HUES64 (cell line): Measurements from ENCODE around the gene LRRC1.

Experiments used
- H3K27ac ChIP-seq: 2 replicates; pipeline ENCODE4 v1.7.0; 2013; ENCODE audit warnings: low read depth, low read length, inconsistent platforms
- H3K27me3 ChIP-seq: 2 replicates; pipeline ENCODE4 v1.6.1; 2013; ENCODE audit warnings: mild to moderate bottlenecking, low read length; ENCODE audit not compliant: insufficient read depth
- H3K36me3 ChIP-seq: 2 replicates; pipeline ENCODE4 v1.6.1; 2013; ENCODE audit warnings: mild to moderate bottlenecking, low read length; ENCODE audit not compliant: insufficient read depth
- H3K4me1 ChIP-seq: 2 replicates; pipeline ENCODE4 v1.6.1; 2013; ENCODE audit warnings: mild to moderate bottlenecking, low read length, moderate library complexity; ENCODE audit not compliant: insufficient read depth
- H3K4me3 ChIP-seq: 2 replicates; pipeline ENCODE4 v1.5.1; 2013; ENCODE audit warnings: mild to moderate bottlenecking, low read length, moderate library complexity
- H3K9ac ChIP-seq: 2 replicates; pipeline ENCODE4 v1.6.1; 2013; ENCODE audit warnings: mild to moderate bottlenecking, low read depth, low read length
- H3K9me3 ChIP-seq: 2 replicates; pipeline ENCODE4 v1.6.1; 2013; ENCODE audit warnings: low read depth, low read length; ENCODE audit not compliant: insufficient read depth
- WGBS: fragments of 150-250, 120-280 bp; methylation state at CpG from one replicate; pipeline ENCODE4 v1.1.7; 2013; ENCODE audit warnings: missing lambda C conversion rate; 5-methylcytosine and 5-hydroxymethylcytosine counted together

The LRRC1 gene

GRCh38 chr6:53866226-53866625 lies 71.4 kb downstream of the LRRC1 start:
- Histone ChIP-seq H3K27ac (no peak overlapping the region), H3K36me3 (no peaks in the 10 kb centered on the region), H3K4me3 (no peak overlapping the region), H3K4me1 (peaks cover 2% of the 10 kb centered on the region), H3K9me3 (no peaks in the 10 kb centered on the region), H3K9ac (no peak overlapping the region), H3K27me3 (no peaks in the 10 kb centered on the region)
- 87% methylated on average over 4 of the region's 4 CpGs for WGBS

DNA sequence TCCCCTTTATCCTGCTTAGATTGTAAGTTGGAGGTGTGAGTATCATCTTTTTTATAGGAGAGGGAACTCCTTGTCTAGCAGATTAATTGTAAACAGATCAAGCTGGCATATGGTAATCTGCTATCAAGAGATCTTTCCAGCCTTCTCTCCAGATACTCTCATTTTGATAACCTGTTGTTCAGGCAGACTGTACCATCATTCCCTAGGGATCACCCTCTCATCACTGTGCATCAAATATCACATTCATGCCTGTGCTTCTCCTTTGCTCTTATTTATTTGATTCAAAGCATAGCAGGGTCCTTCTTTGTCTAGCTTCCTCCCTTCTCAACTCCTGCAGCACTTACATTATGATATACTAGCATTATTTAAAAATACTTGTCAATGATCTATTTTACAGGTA lies 73.8 kb downstream of the LRRC1 start:
- Histone ChIP-seq H3K4me3 (no peak overlapping the region), H3K27me3 (no peaks in the 10 kb centered on the region), H3K9me3 (no peaks in the 10 kb centered on the region), H3K27ac (no peak overlapping the region), H3K4me1 (no peaks in the 10 kb centered on the region), H3K36me3 (no peaks in the 10 kb centered on the region), H3K9ac (no peak overlapping the region)

GRCh38 chr6:53869964-53870363 lies 75.2 kb downstream of the LRRC1 start:
- WGBS: 92% methylated on average over 5 of the region's 6 CpGs
- Histone ChIP-seq H3K4me3 (no peak overlapping the region), H3K9ac (no peak overlapping the region), H3K27ac (no peak overlapping the region), H3K36me3 (no peaks in the 10 kb centered on the region), H3K9me3 (no peaks in the 10 kb centered on the region), H3K4me1 (no peaks in the 10 kb centered on the region), H3K27me3 (no peaks in the 10 kb centered on the region)

DNA sequence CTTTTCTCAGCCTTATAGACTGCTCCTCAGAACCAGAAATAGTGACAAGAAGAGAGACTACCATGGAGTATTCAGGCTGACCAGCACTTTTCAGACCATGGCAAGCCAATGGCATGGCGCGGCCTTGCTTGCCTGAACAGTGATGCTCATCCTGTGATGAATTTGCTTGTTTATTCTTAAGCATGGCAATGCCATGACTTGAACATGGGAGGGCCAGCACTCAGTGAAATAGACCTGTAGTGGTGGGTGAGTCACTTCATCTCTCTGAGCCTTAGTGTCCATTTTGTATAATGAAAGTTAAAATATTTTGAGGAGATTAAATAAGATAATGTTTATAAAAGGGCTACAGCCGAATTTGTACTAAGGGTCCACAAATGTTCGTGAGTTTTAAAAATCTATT lies 79.1 kb downstream of the LRRC1 start:
- Histone ChIP-seq H3K4me1 (0 out of 2 replicates have a peak, but pooled peaks cover under 1% of the 10 kb centered on the region), H3K4me3 (no peak overlapping the region), H3K27me3 (no peaks in the 10 kb centered on the region), H3K27ac (no peak overlapping the region), H3K9ac (no peak overlapping the region), H3K9me3 (peaks cover 3% of the 10 kb centered on the region; the same call in 1 of the 2 replicates), H3K36me3 (no peaks in the 10 kb centered on the region)
- WGBS: 96% methylated on average over 2 of the region's 4 CpGs

DNA sequence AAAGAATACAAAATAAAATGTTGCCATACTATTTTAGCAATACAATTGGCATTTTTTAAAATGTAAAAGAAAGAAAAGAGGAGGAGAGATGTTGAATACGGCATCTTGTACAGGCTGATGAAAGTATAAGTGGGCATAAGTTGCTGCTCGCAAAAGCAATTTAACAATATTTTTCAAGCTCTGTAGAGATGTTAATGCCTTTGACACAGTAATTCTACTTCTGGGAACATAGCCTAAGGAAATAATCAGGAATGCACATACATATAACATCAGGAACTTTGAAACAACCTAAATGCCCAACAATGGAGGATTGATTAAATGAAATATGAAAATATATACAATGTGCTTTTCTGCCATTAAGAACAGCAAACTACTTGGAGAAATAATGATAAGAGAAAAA lies 80.2 kb downstream of the LRRC1 start:
- no peak overlapping the region for H3K27ac ChIP-seq
- H3K9ac ChIP-seq: no peak overlapping the region
- H3K9me3 ChIP-seq: peaks cover 3% of the 10 kb centered on the region; the same call in 1 of the 2 replicates
- H3K4me3 ChIP-seq: no peak overlapping the region
- H3K27me3 ChIP-seq: no peaks in the 10 kb centered on the region
- H3K36me3 ChIP-seq: no peaks in the 10 kb centered on the region
- 91% methylated on average over 2 of the region's 2 CpGs for WGBS
- 0 out of 2 replicates have a peak, but pooled peaks cover 3% of the 10 kb centered on the region for H3K4me1 ChIP-seq

- WGBS: 72% methylated on average over 2 of the region's 2 CpGs
- H3K4me3 ChIP-seq: no peak overlapping the region
- 0 out of 2 replicates have a peak, but pooled peaks cover 3% of the 10 kb centered on the region for H3K4me1 ChIP-seq
- peaks cover 3% of the 10 kb centered on the region; the same call in 1 of the 2 replicates for H3K9me3 ChIP-seq
- H3K27me3 ChIP-seq: no peaks in the 10 kb centered on the region
- H3K27ac ChIP-seq: no peak overlapping the region
- no peak overlapping the region for H3K9ac ChIP-seq
- H3K36me3 ChIP-seq: no peaks in the 10 kb centered on the region
Observed at GRCh38 chr6:53877151-53877550, 82.3 kb downstream of the LRRC1 start.

GRCh38 chr6:53878808-53879207 lies 84.0 kb downstream of the LRRC1 start:
- 94% methylated on average over 2 of the region's 2 CpGs for WGBS
- Histone ChIP-seq H3K9ac (no peak overlapping the region), H3K9me3 (peaks cover 3% of the 10 kb centered on the region; the same call in 1 of the 2 replicates), H3K27me3 (no peaks in the 10 kb centered on the region), H3K4me1 (0 out of 2 replicates have a peak, but pooled peaks cover 3% of the 10 kb centered on the region), H3K27ac (no peak overlapping the region), H3K36me3 (no peaks in the 10 kb centered on the region), H3K4me3 (no peak overlapping the region)

DNA sequence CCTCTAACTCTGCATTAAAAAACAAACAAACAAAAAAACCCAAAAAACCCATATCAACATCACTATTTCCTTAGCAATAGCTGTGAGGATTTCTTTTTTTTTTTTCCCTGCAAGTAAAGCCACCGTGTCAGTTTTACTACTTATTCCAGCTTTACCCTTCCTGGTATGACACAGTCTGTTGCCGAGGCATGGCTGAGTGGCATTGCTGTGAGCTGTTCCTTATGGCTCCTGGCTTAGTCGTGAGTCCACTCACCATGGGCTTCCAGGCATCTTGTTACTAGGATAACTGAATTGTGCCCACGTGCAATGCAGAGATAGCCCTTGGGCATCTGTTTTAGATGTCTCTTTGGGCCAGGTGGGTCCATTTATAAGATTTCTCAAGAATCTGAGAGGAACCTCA lies 84.8 kb downstream of the LRRC1 start:
- Histone ChIP-seq H3K36me3 (no peaks in the 10 kb centered on the region), H3K27ac (no peak overlapping the region), H3K4me1 (0 out of 2 replicates have a peak, but pooled peaks cover 3% of the 10 kb centered on the region), H3K4me3 (no peak overlapping the region), H3K27me3 (no peaks in the 10 kb centered on the region), H3K9ac (no peak overlapping the region), H3K9me3 (peaks cover 3% of the 10 kb centered on the region; the same call in 1 of the 2 replicates)
- WGBS: 84% methylated on average over 4 of the region's 4 CpGs

- no peaks in the 10 kb centered on the region for H3K27me3 ChIP-seq
- H3K4me3 ChIP-seq: no peak overlapping the region
- WGBS: 60% methylated on average over 2 of the region's 2 CpGs
- no peaks in the 10 kb centered on the region for H3K9me3 ChIP-seq
- no peak overlapping the region for H3K9ac ChIP-seq
- peaks cover 37% of the 10 kb centered on the region for H3K4me1 ChIP-seq
- H3K27ac ChIP-seq: no peak overlapping the region
- H3K36me3 ChIP-seq: no peaks in the 10 kb centered on the region
Observed at GRCh38 chr6:53887316-53887715, 92.5 kb downstream of the LRRC1 start.

- Histone ChIP-seq H3K27me3 (no peaks in the 10 kb centered on the region), H3K9ac (no peak overlapping the region), H3K27ac (0 out of 2 replicates have a peak overlapping the region, but pooled peaks have one; percentile 39), H3K4me3 (no peak overlapping the region), H3K36me3 (no peaks in the 10 kb centered on the region), H3K4me1 (peaks cover 37% of the 10 kb centered on the region), H3K9me3 (no peaks in the 10 kb centered on the region)
- WGBS: 80% methylated on average over 1 of the region's 1 CpG
Observed at GRCh38 chr6:53888931-53889330, 94.1 kb downstream of the LRRC1 start.

GRCh38 chr6:53889365-53889764 lies 94.6 kb downstream of the LRRC1 start:
- no peak overlapping the region for H3K9ac ChIP-seq
- H3K4me3 ChIP-seq: no peak overlapping the region
- H3K27ac ChIP-seq: no peak overlapping the region
- peaks cover 37% of the 10 kb centered on the region for H3K4me1 ChIP-seq
- H3K9me3 ChIP-seq: no peaks in the 10 kb centered on the region
- H3K27me3 ChIP-seq: no peaks in the 10 kb centered on the region
- no peaks in the 10 kb centered on the region for H3K36me3 ChIP-seq
- WGBS: 100% methylated on average over 1 of the region's 1 CpG

DNA sequence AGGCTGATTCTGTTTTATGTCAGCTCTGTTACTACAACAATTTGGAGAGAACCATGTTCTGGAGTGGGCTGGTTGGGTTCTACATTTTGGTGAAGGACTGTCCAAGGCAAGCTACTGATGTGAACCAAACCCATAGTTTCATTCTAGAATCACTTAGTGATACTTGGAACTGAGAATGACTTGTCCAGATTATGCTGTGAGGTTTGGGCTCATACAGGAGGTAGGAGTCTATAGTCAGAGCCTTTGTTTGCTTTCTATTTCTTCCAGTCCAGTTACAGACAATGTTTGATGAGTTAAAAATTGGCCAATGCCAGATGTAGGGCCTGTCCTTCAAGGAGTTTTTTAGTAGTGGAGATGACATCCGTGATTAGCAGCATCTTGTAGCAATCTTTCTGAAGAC lies 97.9 kb downstream of the LRRC1 start:
- H3K4me1 ChIP-seq: peaks cover 32% of the 10 kb centered on the region
- WGBS: 86% methylated on average over 1 of the region's 1 CpG
- no peaks in the 10 kb centered on the region for H3K27me3 ChIP-seq
- no peak overlapping the region for H3K9ac ChIP-seq
- no peaks in the 10 kb centered on the region for H3K9me3 ChIP-seq
- H3K4me3 ChIP-seq: no peak overlapping the region
- no peak overlapping the region for H3K27ac ChIP-seq
- H3K36me3 ChIP-seq: no peaks in the 10 kb centered on the region
